IMR-90 (cell line): Measurements from ENCODE around the gene MAN1C1.

Source experiments
- BHLHE40 ChIP-seq: fragments of 150-350 bp; IDR thresholded peaks from 2 replicates; pipeline ENCODE4 v1.6.1; 2016; ENCODE audit warnings: mild to moderate bottlenecking, low read depth, low read length
- CTCF ChIP-seq: conservative IDR thresholded peaks from 2 replicates; pipeline ENCODE4 v1.5.1; 2012; ENCODE audit warnings: mild to moderate bottlenecking, low read depth, low read length, improper control_type of control experiment
- MAFK ChIP-seq: IDR thresholded peaks from 2 replicates; pipeline ENCODE4 v1.6.1; 2012; ENCODE audit warnings: low read depth, low read length, improper control_type of control experiment
- MAZ ChIP-seq: IDR thresholded peaks from 2 replicates; pipeline ENCODE4 v1.6.1; 2012; ENCODE audit warnings: low read depth, mild to moderate bottlenecking, low read length, improper control_type of control experiment, moderate library complexity, borderline replicate concordance
- MXI1 ChIP-seq: IDR thresholded peaks from 2 replicates; pipeline ENCODE4 v1.6.1; 2012; ENCODE audit warnings: low read depth, mild to moderate bottlenecking, low read length, moderate library complexity, borderline replicate concordance
- SMC3 ChIP-seq: fragments of 150-350 bp; IDR thresholded peaks from 2 replicates; pipeline ENCODE4 v1.6.1; 2016; ENCODE audit warnings: low read depth, mild to moderate bottlenecking, antibody characterized with exemption, low read length, moderate library complexity

GRCh38 chr1:25624604-25625003 is 8.0 kb downstream of the MAN1C1 start:
- TF ChIP-seq MAZ, result no peak
- TF ChIP-seq CTCF, result no peak
- no peak for TF ChIP-seq MXI1
- no peak for TF ChIP-seq MAFK
- no peak for TF ChIP-seq SMC3
- TF ChIP-seq BHLHE40, result no peak
